HG03439 (cell line): ENCODE data around the gene MFAP3L.

Source experiments
- ATAC-seq: cut with Tn5 transposase; IDR thresholded peaks from one replicate; pipeline ENCODE4 v1.9.1; 2021; ENCODE audit warnings: mild to moderate bottlenecking, moderate library complexity; ENCODE audit not compliant: unreplicated experiment

MFAP3L gene

DNA sequence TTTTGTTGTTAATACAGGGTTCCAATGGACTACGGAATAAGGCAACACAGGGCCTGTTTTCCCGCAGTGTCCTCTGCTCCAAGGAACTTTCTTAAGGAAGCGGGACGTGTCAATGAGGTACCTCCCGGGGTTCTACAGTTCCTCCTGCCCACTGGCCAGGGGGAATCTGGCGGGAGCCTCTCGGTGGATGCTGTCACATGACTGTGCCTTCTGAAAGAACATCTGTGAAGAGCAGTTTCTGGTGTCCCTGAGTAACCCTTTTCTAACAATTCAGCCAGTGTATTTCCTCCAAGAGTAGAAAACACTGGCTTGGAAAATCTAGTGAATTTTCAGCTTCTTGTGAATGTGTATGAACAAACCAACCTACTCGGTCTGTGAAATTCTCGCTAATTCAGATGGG lies 32.7 kb downstream of the MFAP3L start:
- ATAC-seq = no peak

DNA sequence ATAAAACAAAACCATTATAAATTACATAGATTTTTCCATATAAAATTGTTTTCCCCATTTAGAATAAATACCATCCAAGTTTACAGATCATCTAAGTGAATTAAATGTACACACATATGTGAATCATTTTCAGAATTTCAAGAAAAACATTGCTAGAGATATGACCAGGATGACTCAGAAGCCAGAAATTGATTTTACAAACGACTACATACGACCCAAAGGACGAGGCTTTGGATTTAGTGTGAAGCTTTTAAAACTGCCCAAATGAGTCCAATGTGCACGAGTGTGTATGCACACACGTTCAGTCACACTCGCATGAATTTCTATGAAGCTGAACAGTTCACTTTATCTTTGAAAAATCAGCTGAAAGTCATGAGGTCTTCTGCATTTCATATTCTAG lies 37.9 kb downstream of the MFAP3L start:
- ATAC-seq = no peak

DNA sequence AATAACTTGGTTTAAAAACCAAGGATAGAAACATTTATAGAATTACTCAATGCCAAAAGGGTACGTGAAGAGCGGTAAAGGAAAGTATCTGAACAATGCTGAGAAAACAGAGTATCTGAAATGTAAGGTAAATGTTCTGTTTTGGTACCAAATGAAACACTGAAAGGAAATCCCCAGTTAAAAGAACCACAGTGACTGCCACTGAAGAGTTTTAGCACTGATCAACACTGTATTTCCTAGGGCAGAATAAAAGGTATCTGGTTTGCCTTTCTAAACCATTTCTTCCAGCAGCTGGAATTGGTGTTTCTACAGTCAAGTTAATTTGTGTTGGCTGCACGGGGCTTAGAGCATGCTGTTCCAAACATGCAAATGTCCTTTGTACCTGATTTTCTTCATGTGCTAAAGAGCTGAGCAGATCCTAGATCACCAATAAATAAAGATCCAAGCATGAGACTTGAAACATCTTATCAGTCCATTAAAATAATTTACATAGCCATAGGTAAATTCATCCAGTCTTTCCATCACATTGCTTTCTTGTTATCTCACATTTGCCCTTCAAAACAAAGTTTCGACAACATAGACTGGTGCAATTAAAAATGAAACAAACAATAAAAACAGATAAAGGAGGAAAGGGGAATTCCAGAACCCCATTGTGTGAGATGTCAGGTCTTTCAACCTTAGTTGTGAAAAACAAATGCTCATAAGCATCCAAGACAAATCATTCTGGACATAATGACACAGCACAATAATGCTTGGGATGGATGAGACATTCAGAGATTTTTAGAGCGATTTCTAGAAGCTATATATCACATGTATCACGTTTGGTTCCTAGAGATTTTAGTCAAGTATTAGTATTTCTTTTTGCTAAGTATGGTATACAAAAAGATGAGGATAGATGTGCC lies 38.6 kb downstream of the MFAP3L start:
- no peak for ATAC-seq

DNA sequence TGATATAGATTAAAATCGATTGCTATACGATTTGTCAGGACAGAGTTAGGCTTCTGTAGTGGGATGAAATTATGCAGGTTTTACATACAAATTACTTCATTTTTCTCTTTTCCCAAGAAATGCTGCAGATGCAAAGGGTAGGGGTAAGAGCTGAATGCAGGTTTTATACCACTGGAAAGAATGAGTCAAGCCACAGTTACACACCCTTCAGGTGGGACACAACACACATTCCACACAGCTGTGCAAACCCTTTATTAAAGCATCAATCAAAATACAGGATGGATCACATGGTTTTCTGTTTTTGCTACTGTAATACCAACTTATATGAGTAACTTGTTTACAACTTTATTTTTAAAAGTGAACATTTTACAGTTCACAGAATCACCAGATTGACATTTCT lies 39.8 kb downstream of the MFAP3L start:
- no peak for ATAC-seq

DNA sequence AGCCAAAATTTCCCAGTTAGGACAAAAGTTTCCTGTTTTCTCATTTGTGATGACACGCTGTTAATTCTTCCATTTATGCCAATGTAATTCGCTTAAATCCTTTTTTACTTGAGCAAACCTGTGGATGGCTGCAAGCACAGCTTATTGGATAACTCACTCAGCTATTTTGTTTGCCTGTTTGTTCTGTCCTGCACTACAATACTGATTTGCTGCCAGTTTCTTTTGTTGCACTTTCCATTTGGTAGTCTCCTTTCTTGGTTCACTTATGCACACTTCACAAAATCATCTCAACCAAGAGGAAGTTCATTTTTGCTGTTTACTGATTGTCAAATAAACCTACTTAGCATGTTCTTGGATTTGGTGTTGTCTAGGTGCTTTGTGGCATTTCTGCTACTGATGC lies 40.3 kb downstream of the MFAP3L start:
- ATAC-seq = no peak

DNA sequence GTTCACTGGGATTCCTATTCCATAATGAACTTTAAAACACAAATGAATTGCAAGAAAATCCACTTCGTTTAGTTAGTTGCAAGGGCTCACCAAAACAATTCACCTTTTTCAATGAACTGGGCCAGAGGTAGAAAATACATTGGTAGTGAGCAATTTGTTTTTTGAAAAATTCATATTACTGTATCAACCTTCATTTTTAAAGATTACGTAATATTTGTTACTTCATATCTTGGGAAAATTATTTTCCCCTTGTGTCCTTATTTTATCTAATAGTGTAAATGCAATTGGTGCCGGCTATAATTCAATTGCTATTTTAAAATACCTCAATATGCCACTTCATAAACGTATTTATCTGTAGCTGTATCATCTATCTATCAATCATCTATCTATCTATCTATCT lies 41.5 kb downstream of the MFAP3L start:
- no peak for ATAC-seq

DNA sequence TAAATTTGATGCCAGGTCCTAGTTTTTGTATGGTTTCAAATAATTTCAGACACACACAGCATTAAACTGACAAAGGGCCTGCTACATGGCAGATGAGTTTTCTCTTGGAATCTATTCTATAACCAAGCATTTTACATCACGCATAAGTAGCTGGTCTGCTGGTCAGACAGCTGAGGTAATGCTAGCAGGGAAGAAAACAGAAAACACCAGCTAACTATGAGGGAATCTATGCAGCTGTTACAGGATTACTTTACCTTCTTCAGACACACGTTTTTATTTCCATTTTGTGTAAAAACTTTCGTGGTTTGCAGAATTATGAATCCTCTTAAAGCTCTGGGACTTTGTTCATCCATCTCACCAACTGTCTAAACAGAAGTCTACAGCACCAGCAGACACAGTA lies 42.0 kb downstream of the MFAP3L start:
- ATAC-seq = no peak

DNA sequence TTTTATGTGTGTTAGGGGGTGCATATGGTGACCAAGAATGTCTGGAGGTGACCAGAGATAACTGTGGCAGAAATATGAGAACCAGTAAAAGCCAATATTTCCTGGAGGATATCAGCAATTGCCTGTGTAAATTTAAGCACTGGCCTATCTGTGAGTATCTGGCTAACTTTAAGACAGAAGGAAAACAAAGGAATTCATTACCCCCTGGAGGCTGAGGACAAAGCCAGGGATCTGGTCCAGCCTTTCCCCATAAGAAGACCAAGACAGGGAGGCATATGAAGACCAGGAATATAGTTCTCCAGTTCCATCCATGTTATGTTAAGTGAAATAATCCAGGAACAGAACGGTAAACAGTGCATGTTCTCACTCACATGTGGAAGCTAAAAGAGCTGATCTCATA lies 49.2 kb downstream of the MFAP3L start:
- no peak for ATAC-seq

DNA sequence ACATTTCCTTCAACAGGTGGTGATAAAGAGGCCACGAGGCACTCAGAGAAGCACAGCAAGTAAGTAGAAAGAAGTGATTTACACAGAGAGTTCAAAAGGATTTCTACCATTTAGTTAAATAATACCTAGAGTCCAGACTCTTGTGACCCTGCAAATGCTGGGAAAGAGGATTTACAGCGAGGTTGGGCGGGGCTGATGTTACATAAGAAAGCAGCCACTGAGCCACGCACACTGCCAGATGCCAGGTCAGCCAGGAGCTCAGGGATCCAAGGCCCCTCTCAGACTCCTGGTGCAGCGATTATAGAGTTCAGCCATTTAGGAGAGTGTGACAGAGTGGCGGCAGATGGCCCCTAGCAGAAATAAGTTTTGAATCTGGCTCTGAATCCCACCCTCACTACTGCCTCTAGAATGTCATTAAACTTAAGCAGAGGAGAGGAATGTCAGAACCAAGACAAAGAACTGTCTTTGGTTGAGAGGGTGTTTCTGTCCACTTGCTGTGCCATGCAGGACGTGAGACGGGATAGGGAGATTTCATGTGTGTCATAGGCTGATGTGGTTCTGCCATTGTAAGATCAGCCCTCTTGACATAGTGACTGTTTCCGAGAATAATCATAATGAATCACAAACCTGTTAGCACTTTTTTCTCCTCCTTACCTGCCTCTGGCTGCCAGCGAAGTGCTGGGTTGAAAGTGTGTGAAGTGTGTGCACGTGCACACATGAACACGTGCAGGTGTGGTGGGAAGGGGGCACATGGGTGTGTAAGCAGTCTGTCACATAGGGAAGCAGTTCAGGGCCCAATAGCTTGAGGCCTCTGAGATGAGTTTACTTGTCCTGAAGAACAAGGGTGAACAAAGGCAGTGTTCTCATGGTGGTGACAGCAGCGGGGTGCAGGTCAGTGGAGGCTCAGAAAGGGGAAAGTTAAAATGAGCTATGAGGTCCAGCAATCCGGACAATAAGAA lies 50.1 kb downstream of the MFAP3L start:
- no peak for ATAC-seq

DNA sequence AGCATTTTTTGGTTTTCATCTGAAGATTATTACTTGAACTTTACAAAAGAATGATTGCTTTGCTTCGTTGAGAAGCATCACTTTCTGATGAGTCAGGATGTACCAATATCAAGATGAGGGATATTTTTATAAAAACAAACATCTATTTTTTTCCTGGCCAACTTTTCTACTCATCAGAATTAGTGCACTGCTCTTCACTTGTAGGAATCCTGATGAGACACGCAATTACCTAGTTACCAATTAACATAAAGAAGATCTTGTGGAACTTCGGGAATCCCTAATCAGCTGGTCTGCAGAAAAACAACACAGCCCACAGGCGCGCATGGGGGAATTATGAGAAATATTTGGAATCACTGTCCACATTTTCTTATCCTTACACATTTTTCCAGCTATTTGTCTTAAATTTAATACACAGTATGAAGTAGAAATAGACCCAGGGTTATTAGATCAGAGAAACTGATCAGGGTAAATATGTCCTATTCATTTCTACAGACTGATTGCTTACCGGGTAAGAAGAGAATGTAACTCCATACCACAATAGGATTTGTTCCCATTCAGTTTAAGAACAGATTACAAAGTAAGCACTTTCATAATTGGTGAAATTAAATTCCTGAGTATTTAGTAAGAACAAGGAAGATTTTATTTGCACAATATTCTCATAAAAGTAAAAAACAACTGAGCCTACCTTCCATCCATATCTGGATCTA lies 50.9 kb downstream of the MFAP3L start:
- no peak for ATAC-seq

DNA sequence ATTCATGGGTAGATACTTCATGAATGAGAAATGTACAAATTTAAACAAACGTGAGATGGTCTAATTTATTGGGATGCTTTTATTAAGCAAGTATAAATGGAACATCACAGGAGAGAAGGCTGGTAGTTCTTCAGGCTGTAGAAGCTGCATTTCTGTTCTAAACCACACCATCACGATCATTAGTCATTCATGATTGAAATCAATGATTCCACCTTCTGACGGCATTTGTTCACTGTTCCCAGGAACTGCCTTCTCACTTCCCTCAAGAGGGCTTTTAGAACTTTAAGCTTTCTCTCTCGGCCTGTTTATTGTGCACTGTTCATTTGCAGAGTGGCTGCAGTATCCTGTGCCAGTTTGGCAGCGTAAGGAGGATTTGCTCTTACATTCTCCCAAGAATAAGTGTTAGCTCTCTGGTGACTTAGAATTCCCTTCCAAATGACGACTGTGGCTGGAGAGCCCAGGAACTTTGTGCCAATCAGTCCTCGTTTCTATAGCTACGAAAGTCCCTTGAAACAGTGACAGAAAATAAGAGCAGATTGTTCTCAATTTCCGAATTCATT lies 54.7 kb downstream of the MFAP3L start:
- ATAC-seq = no peak

DNA sequence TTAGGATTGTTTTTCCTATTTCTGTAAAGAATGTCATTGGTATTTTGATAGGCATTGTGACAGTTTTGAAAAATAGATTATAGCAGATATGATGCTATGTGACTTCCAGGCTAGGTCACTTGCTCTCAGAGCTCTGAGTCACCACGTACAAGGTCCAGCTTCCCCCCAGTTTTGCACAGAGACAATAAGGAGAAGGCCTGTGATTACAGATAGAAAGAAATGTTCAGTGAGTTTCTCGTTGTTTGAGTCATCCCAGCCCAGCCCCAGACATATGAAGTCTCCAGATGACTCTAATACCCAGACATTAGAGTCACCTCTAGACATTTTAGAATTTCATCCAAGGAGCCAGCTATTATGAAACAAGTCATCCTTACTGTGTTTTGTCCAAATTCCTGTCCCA lies 57.2 kb downstream of the MFAP3L start:
- ATAC-seq = no peak

DNA sequence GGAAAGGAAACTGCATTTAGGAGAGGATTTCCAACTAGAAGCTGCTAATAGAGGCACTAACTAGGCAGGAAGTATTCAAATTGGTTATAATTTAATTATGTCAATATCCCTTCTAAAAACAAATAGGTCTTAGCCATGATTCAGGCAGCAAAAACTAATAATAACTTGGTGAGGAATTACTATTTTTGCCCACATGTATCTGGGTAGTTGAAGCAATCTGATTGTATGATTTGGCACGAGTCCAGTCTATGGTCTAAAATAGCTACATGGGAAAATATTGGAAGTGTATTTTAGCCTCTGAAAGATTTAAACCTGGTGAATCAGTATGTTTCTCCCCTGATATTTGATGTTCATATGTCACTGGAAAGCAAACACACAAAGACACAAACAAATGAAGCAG lies 62.2 kb downstream of the MFAP3L start:
- ATAC-seq = no peak

DNA sequence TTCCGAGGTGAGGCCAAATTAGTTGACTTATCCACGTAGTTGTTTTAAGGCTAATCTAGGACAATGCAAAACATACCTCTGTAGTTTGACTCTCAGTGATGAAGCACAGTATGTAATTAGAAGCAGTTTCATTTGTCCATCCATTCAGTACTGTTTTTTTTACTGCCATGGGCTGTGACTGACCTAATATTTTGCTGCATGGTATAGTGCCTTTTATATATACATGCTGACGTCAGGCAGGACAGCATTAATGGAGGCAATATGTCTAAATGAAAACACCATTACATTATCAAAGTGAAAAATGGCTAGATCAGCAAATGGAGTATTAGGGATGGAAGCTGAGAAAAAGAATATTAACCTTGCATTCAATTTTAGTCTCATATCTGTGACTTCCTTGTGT lies 66.9 kb downstream of the MFAP3L start:
- no peak for ATAC-seq

DNA sequence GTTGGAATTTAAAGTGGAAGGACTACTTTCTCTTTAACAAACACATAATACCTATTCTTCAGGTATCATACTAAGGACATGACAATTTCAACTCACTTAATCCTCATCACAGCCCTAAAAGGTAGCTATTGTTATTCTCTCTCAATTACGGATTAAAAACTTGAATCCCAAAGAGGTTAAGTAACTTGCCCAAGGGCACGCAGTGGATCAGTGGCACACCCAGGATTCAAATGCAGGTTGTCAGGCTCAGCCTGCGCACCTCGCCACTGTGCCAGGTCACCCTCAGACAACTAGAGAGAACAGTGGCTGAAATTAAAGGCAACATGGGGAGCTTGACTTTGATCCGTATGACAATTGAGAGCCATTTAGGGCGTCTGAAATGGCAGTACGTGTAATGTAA lies 67.6 kb downstream of the MFAP3L start:
- no peak for ATAC-seq

DNA sequence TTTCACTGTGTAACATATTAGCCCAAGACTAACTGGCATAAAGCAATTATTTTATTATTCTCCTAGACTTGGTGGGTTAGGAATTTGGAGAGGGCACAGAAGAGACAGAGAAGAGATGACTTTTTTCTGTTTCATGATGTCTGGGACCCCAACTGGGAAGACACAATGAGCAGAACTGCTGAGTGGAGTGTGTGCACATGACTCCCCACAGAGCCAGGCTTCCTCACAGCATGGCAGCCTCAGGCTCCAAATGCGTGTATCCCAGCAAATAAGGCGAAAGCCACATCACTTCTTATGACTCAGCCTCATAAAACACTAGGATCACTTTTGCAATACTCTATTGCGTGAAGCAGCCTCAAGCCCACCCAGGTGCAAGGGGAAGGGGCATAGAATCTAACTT lies 68.4 kb downstream of the MFAP3L start:
- ATAC-seq = no peak

DNA sequence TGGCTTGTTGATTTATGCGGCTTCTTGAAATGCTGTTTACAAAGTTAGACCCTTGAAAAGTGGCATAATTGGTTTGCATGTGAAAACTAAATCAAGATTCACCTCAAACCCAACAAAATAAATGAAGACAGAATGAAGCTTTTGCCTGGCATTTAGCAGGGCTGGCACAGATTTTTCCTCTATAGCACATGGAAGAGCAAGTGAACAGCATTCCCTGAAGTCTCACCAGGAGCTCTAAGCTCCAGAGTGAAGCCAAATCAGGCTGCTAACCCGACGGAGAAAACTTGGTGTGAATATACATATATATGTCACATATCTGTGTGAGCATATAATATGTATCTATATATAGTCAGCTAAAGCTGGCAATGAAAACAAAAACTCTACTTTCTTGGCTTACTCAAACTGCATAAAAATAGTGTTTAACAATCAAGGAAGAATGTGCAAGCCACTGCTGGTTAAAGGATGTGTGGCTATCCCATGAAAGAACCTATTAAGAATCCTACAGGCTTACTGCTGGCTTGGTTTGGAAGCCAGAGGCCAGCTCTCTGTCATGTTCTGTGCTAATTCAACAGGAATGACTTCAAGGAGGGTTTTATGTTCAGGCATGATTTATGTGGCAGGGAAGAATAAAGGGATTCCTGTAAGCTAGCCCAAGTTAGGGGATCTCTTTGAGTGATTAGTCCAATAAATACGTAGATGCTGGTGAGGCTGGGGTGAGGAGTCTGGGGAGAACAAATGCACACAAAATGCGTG lies 69.9 kb downstream of the MFAP3L start:
- no peak for ATAC-seq

DNA sequence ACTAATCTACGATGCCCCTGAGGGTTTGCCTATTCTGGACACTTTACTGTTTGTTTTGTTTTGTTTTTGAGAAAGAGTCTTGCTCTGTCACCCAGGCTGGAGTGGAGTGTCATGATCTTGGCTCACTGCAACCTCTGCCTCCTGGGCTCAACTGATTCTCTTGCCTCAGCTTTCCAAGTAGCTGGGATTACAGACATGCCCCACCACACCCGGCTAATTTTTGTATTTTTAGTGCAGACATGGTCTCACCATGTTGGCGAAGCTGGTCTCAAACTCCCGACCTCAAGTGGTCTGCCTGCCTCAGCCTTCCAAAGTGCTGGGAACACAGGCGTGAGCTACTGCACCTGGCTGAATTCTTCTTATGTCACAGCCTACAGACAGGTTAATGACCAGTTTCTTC lies 70.7 kb downstream of the MFAP3L start:
- no peak for ATAC-seq

DNA sequence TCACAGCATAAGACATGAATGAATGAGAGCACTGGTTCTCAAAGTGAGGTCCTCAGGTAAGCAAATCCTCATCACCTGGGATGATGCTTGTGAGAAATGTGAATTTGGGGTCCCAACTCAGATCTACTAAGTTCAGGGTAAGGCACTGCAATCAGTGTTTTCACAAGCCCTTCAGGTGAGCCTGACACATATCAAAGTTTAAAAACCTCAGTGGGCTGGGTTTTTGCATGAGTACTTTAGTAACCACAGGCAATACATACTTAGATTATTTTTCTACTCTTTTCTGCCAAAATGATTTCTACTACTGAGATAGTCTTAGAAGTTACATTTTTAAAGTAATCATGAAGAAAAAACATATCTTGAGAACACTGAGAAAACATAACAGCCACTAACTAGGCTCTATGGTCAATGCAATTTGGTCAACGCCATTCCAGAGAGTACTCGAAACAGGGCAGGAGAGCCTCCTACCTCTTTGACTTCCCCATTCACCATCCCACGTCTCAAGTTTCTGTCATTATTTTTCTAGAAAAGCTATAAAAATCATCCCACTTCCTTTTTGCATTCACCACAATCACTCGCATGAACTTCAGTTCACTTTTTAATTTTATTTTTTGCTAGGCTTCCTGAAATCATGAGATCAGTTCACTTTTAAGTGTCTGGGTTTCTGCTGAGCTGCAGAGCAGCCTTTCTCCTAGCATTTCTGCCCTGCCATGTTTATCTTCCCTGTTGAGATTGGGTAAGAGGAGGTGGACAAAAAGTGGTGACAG lies 73.8 kb downstream of the MFAP3L start:
- ATAC-seq = no peak

DNA sequence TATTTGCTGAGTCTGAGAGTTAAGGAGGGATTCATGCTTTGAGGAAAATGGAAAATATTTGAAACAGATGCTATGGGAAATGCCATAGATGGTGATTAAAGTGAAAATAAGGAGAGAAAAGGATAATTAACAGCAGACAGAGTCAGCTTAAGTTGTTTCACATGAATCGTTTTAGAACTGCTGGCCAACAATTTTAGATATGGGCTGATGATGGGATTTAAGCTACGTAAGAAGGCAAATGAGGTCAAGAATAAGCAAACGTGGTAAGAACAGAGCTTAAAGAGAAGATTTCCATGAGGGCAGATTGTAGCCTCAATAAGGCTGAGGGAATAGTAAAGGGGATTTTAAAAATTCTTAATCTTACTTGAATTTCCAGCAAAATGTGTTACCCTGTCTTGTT lies 77.9 kb downstream of the MFAP3L start:
- ATAC-seq = no peak
